K562 (cell line): ENCODE data around the gene PDE1C. TPM values are rescaled to one million over a fixed set of nuclear protein-coding genes. Genes with fewer than 3 reads are reported as not detected.

ENCODE experiments used
- ATAC-seq: fragments of 200-7000 bp; cut with Tn5 transposase; 3 replicates; pipeline ENCODE4 v1.9.1; 2020; ENCODE audit warnings: moderate library complexity
- BruUV-seq: library from RNA; stranded (reverse); fragments of 400-500 nt; replicated peaks from 2 replicates; lab custom pipeline; 2021; lab: Mats Ljungman, UMichigan
- CTCF ChIA-PET: fragments of 300-600 bp; formaldehyde crosslinking; extraction: SDS; loops from one replicate; lab custom pipeline; 2021; ENCODE audit warnings: low intra/inter-chr PET ratio; lab: Yijun Ruan, JAX
- POLR2A ChIA-PET: fragments of 300-600, 350-650 bp; sonication (Branson Sonifier 250); formaldehyde crosslinking; extraction: SDS; loops from one replicate; lab custom pipeline; 2021; ENCODE audit warnings: antibody characterized with exemption, inconsistent platforms; lab: Yijun Ruan, JAX
- DNase-seq, 4 experiments: peaks; one replicate each; pipeline versions ENCODE4 v3.0.0 to v3.0.0-alpha.2; 2011 to 2018; ENCODE audit warnings: low spot score in 3 of 4, mixed read lengths in 3 of 4; ENCODE audit errors: extremely low read depth in 1 of 4
- FAIRE-seq: peaks from 2 replicates; lab custom pipeline; 2011; peaks lifted over from hg19 to GRCh38; lab: Jason Lieb, UNC
- H2AFZ ChIP-seq: 2 replicates; pipeline ENCODE4 v1.6.0; 2011; ENCODE audit warnings: low read depth, low read length, control low read depth, inconsistent platforms
- H3K27ac ChIP-seq: fragments of 200-600 bp; 3 replicates; pipeline ENCODE4 v1.8.0; 2011; ENCODE audit warnings: low read depth, mild to moderate bottlenecking, control low read depth, inconsistent platforms, low read length, moderate library complexity, mixed read lengths; ENCODE audit errors: extremely low read depth
- H3K27me3 ChIP-seq, 2 experiments: fragments of 300-600 bp in 1 of 2; 2 replicates in 1 of 2; 3 replicates in 1 of 2; pipeline versions ENCODE4 v1.6.0 to v1.8.0; 2011; ENCODE audit warnings: inconsistent platforms in 2 of 2, low read length in 2 of 2, mild to moderate bottlenecking in 1 of 2, mixed read lengths in 1 of 2, moderate library complexity in 1 of 2; ENCODE audit not compliant: control insufficient read depth in 2 of 2, insufficient read depth in 2 of 2
- H3K36me3 ChIP-seq: fragments of 300-600 bp; 3 replicates; pipeline ENCODE4 v1.8.0; 2011; ENCODE audit warnings: mild to moderate bottlenecking, low read length, inconsistent platforms; ENCODE audit not compliant: control insufficient read depth, insufficient read depth
- H3K4me1 ChIP-seq, 2 experiments: fragments of 200-600 bp in 1 of 2; replicated peaks in 1 of 2; 2 replicates in 1 of 2; 3 replicates in 1 of 2; pipeline versions ENCODE4 v1.5.1 to v1.8.0; 2011; ENCODE audit warnings: inconsistent platforms in 2 of 2, low read length in 2 of 2, mild to moderate bottlenecking in 1 of 2, mixed read lengths in 1 of 2, moderate library complexity in 1 of 2; ENCODE audit not compliant: control insufficient read depth in 2 of 2, insufficient read depth in 2 of 2
- H3K4me2 ChIP-seq: 2 replicates; pipeline ENCODE4 v1.6.1; 2011; ENCODE audit warnings: low read length, control low read depth, inconsistent platforms, mixed read lengths; ENCODE audit not compliant: insufficient read depth
- H3K4me3 ChIP-seq: fragments of 200-600 bp; sonication (generic), shearing (Covaris generic); 2 replicates; pipeline ENCODE4 v1.5.1; 2016; ENCODE audit warnings: control low read depth, inconsistent platforms
- H3K79me2 ChIP-seq: fragments of 200-600 bp; 3 replicates; pipeline ENCODE4 v1.8.0; 2011; ENCODE audit warnings: low read length, inconsistent platforms; ENCODE audit not compliant: control insufficient read depth, insufficient read depth
- H3K9ac ChIP-seq, 2 experiments: 2 replicates each; pipeline versions ENCODE4 v1.6.0 to v1.6.1; 2011; ENCODE audit warnings: low read depth in 2 of 2, low read length in 2 of 2, control low read depth in 1 of 2, inconsistent platforms in 1 of 2, mild to moderate bottlenecking in 1 of 2, mixed read lengths in 1 of 2; ENCODE audit not compliant: insufficient read depth in 1 of 2
- H3K9me1 ChIP-seq: one replicate; pipeline ENCODE4 v1.6.0; 2011; ENCODE audit warnings: inconsistent platforms, mild to moderate bottlenecking, low read length, moderate library complexity; ENCODE audit not compliant: control insufficient read depth, insufficient read depth
- H3K9me3 ChIP-seq: replicated peaks from 2 replicates; pipeline ENCODE4 v1.5.1; 2011; ENCODE audit warnings: low read depth, low read length, inconsistent platforms; ENCODE audit not compliant: control insufficient read depth, insufficient read depth
- H4K20me1 ChIP-seq: replicated peaks from 2 replicates; pipeline ENCODE4 v1.6.1; 2011; ENCODE audit warnings: low read length, inconsistent platforms, mixed read lengths; ENCODE audit not compliant: control insufficient read depth, insufficient read depth
- FOSL1 ChIP-seq: fragments of 200-800 bp; sonication (Bioruptor generic); conservative IDR thresholded peaks from 2 replicates; pipeline ENCODE4 v1.6.1; 2016; ENCODE audit warnings: missing genetic modification characterization, missing compliant biosample characterization
- HMG20B ChIP-seq: fragments of 250-450 bp; sonication (Bioruptor Pico); IDR thresholded peaks from 2 replicates; pipeline ENCODE4 v1.5.0; 2021; ENCODE audit warnings: mild to moderate bottlenecking
- HSF4 ChIP-seq: fragments of 250-450 bp; sonication (Bioruptor Pico); IDR thresholded peaks from 2 replicates; pipeline ENCODE4 v2.1.2; 2022; ENCODE audit warnings: mild to moderate bottlenecking, moderate library complexity, borderline replicate concordance
- NFATC3 ChIP-seq: fragments of 450-650 bp; IDR thresholded peaks from 2 replicates; pipeline ENCODE4 v1.6.1; 2017; ENCODE audit warnings: mild to moderate bottlenecking
- SP1 ChIP-seq: sonication (generic); formaldehyde crosslinking; IDR thresholded peaks from 2 replicates; pipeline ENCODE4 v1.8.1; 2022; ENCODE audit warnings: mild to moderate bottlenecking, missing genetic modification reagents
- SRSF1 ChIP-seq: fragments of 200-400 bp; formaldehyde crosslinking; IDR thresholded peaks from 2 replicates; pipeline ENCODE4 v1.6.1; 2017; ENCODE audit warnings: mild to moderate bottlenecking, low read depth, low read length, moderate library complexity
- TCFL5 ChIP-seq: fragments of 250-450 bp; sonication (Bioruptor Pico); conservative IDR thresholded peaks from 2 replicates; pipeline ENCODE4 v1.6.1; 2021; ENCODE audit warnings: mild to moderate bottlenecking, moderate library complexity, matching md5 sums
- ZFP36 ChIP-seq: fragments of 150-350 bp; IDR thresholded peaks from 2 replicates; pipeline ENCODE4 v1.6.1; 2018; ENCODE audit warnings: low read length, low read depth; ENCODE audit not compliant: partially characterized antibody
- ZNF143 ChIP-seq: sonication (generic); formaldehyde crosslinking; IDR thresholded peaks from 2 replicates; pipeline ENCODE4 v1.9.0; 2022; ENCODE audit warnings: mild to moderate bottlenecking, missing genetic modification reagents
- ZNF444 ChIP-seq: fragments of 250-450 bp; sonication (Bioruptor Pico); IDR thresholded peaks from 2 replicates; pipeline ENCODE4 v1.4.0; 2020; ENCODE audit warnings: mild to moderate bottlenecking, moderate library complexity
- ZNF764 ChIP-seq: fragments of 250-450 bp; sonication (Bioruptor Pico); IDR thresholded peaks from 2 replicates; pipeline ENCODE4 v1.4.0; 2020; ENCODE audit warnings: low read depth, mild to moderate bottlenecking, moderate library complexity
- WGBS: fragments of 100-300 bp; shearing (Covaris generic); methylation state at CpG from one replicate; pipeline ENCODE4 v1.1.6; 2016; ENCODE audit warnings: low coverage, mixed read lengths; ENCODE audit not compliant: insufficient coverage; ENCODE audit errors: missing lambda C conversion rate; 5-methylcytosine and 5-hydroxymethylcytosine counted together
- in situ Hi-C: fragments of 300-500 bp; cut with MboI; formaldehyde crosslinking; loops from 4 replicates; pipeline ENCODE4 v1.15.0; 2018; ENCODE audit warnings: inconsistent platforms, mixed read lengths
- intact Hi-C: fragments of 100-400 bp; cut with micrococcal nuclease; formaldehyde crosslinking; loops from 2 replicates; pipeline ENCODE4 v1.14.2; 2022
- polyA plus RNA-seq, 8 experiments: library from polyadenylated mRNA; depleted of rRNA in 4 of 8; stranded (reverse) in 5 of 8; unstranded in 3 of 8; fragments of >200 nt; fragmentation: Nextera tagmentation in 2 of 8; fragmentation: Illumina TruSeq in 1 of 8; extraction: Ambion mirVana in 2 of 8; extraction: Trizol in 1 of 8; gene quantifications; 2 replicates each; pipeline versions ENCODE4 v1.2.1 to v1.2.3, GENCODE V29; 2011 to 2014; ENCODE audit warnings: inconsistent platforms in 1 of 8, missing spikeins in 1 of 8
- total RNA-seq, 7 experiments: library from RNA; depleted of rRNA in 6 of 7; stranded (reverse); fragments of >200 nt in 6 of 7; fragmentation: Illumina TruSeq in 2 of 7; extraction: Trizol in 2 of 7; gene quantifications; 2 replicates each; pipeline versions ENCODE4 v1.2.1 to v1.2.3, GENCODE V29; 2011 to 2021; ENCODE audit warnings: low replicate concordance in 1 of 7
- TF ChIP-seq, protein P1 (sequence below): fragments of 450-650 bp; conservative IDR thresholded peaks from 2 replicates; pipeline ENCODE4 v1.6.1; 2016; ENCODE audit warnings: missing genetic modification characterization, low read depth, mild to moderate bottlenecking, missing compliant biosample characterization, moderate library complexity

The PDE1C gene
- total and polyA plus RNA-seq, 9 of the 15 experiments (the other 6 are each of a cell fraction or from before 2014, with no cell fraction given), result under 0.01 to 0.01 TPM; not detected in 7

DNA sequence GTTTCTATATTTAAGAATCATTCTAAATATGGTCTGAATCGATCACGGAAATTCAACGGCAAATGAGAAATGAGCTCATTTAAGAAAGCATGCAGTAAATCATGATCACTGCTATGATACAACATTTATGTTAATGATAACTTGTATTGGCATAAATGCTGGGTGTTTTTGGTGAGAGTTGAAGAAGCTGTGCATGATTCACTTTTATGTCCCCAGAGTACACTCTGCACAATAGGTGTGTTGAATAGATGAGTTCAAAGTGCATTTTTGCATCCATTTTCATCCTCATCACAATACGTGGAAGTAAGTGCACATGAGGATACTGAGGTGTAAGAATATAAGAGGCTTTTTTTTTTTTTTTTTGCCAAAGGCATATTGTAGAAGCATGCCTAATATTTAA lies 213.9 kb downstream of the PDE1C start (continued):
- no peak for TF ChIP-seq HSF4 (CRISPR knock-in tag)
- TF ChIP-seq, protein P1, sequence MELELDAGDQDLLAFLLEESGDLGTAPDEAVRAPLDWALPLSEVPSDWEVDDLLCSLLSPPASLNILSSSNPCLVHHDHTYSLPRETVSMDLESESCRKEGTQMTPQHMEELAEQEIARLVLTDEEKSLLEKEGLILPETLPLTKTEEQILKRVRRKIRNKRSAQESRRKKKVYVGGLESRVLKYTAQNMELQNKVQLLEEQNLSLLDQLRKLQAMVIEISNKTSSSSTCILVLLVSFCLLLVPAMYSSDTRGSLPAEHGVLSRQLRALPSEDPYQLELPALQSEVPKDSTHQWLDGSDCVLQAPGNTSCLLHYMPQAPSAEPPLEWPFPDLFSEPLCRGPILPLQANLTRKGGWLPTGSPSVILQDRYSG (tag), result no peak
- no peak for TF ChIP-seq ZNF444 (CRISPR knock-in tag)
- no peak for TF ChIP-seq HMG20B (CRISPR knock-in tag)
- no peak for TF ChIP-seq FOSL1 (tag)
- TF ChIP-seq ZNF764 (CRISPR knock-in tag), result no peak
- TF ChIP-seq NFATC3, result no peak
- no peak for TF ChIP-seq SP1 (CRISPR knock-in tag)
- TF ChIP-seq ZNF143 (CRISPR knock-in tag), result no peak

DNA sequence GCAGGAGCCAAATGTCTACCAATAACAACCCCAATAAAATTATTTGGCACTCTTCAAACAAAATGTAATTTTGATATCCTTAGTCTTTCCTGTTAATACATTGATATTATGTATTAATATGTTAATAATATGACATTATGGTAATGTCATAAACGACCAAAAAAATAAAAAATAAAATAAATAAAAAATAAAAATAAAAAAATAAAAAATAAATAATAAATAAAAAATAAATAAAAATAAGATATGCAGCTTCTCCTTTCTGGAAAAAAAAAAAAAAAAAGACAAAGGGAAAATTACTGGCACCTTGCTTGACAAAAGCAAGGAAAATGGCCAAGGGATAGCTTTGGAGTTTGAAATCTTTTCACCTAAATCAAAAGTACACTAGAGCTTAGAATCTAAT lies 214.7 kb downstream of the PDE1C start:
- 0% methylated on average over 1 of the region's 1 CpG for WGBS
- Histone ChIP-seq H2AFZ (no peak overlapping the region), H3K4me2 (no peak overlapping the region), H4K20me1 (no peaks in the 10 kb centered on the region), H3K9me1 (no peaks in the 10 kb centered on the region), H3K9ac (no peak overlapping the region), H3K36me3 (no peaks in the 10 kb centered on the region), H3K79me2 (no peaks in the 10 kb centered on the region), H3K4me1 (no peaks in the 10 kb centered on the region), H3K27me3 (no peaks in the 10 kb centered on the region), H3K9me3 (no peaks in the 10 kb centered on the region), H3K4me3 (no peak overlapping the region), H3K27ac (no peak overlapping the region)
- in situ Hi-C loops (no loop called here), intact Hi-C loops (no loop called here)
- ChIA-PET CTCF (no interaction called here), POLR2A (no interaction called here)
- BruUV-seq, result no TSS peak
- ATAC-seq, result no peak
- TF ChIP-seq SRSF1 (no peak), ZFP36 (no peak), TCFL5 (CRISPR knock-in tag) (no peak)
- no peak for DNase-seq
- no peak for FAIRE-seq
